ENCODE data around the gene NUDT4. TPM values are rescaled to one million over a fixed set of nuclear protein-coding genes. Genes with fewer than 3 reads are reported as not detected.
A peak's percentile ranks its signal among the peaks of the same experiment; 100 is the strongest.

The NUDT4 gene
- polyA plus RNA-seq, 1 donor (not counting 4 experiments of a cell fraction or from before 2014, with no cell fraction given) = 33.2 TPM

DNA sequence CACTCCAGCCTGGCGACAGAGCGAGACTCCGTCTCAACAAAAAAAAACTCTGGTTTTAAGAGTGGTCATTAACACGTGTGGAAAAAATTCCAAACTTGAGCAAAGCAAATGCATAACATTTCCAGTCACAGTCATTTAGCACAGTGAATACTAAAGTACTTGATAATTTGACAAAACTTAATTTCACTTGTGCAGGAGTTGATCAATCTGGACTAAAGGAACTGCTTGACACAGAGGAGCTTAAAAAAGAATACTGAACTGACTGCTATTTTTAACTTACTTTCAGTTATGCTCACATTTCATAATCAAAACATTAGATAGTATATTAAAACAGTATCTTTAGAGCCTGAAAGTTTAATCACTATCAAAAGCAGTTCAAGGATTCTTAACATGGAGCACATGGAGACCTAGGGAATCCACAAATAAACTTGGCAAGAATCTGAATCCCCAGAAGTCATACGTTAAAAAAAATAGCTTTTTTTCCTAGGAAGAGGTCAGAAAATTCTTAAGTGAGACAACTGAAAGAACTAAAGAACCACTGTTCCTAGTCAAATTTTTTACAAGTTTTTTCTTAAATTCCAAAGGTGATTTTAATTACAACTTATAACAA lies 56.6 kb downstream of the NUDT4 start:
- dilution Hi-C loops (cut with MboI; ENCODE audit: extremely low pct_ligation_motif_present, low sequenced_read_pairs) = no loop called here
- H3K36me3 ChIP-seq (ENCODE audit: control insufficient read depth in 2 of 2, extremely low read depth in 1 of 2, insufficient read depth in 2 of 2, low read length in 2 of 2) = peaks cover 0 to 3% of the 10 kb centered on the region in 2 experiments
- peaks cover 18% of the 10 kb centered on the region for H3K4me1 ChIP-seq (ENCODE audit: control insufficient read depth, extremely low read depth, insufficient read depth, low read length)
- no peaks in the 10 kb centered on the region for H3K27me3 ChIP-seq (ENCODE audit: control insufficient read depth, extremely low read depth, insufficient read depth, low read length)
- H4K20me1 ChIP-seq (ENCODE audit: control insufficient read depth, extremely low read depth, insufficient read depth, low read length) = peaks cover 49% of the 10 kb centered on the region
- H3K27ac ChIP-seq (ENCODE audit: control insufficient read depth, insufficient read depth, low read length) = no peak overlapping the region
- H2AFZ ChIP-seq (ENCODE audit: control insufficient read depth, low read length) = no peak overlapping the region
- TF ChIP-seq, protein P1, sequence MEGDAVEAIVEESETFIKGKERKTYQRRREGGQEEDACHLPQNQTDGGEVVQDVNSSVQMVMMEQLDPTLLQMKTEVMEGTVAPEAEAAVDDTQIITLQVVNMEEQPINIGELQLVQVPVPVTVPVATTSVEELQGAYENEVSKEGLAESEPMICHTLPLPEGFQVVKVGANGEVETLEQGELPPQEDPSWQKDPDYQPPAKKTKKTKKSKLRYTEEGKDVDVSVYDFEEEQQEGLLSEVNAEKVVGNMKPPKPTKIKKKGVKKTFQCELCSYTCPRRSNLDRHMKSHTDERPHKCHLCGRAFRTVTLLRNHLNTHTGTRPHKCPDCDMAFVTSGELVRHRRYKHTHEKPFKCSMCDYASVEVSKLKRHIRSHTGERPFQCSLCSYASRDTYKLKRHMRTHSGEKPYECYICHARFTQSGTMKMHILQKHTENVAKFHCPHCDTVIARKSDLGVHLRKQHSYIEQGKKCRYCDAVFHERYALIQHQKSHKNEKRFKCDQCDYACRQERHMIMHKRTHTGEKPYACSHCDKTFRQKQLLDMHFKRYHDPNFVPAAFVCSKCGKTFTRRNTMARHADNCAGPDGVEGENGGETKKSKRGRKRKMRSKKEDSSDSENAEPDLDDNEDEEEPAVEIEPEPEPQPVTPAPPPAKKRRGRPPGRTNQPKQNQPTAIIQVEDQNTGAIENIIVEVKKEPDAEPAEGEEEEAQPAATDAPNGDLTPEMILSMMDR (optimal IDR thresholded peaks at IDR 0.05 in 1 of 3, IDR thresholded peaks at IDR 0.05 in 1 of 3, conservative IDR thresholded peaks at IDR 0.05 in 1 of 3; ENCODE audit: extremely low read depth in 1 of 3, insufficient read depth in 2 of 3, low read length in 3 of 3) = no peak
- no peak for TF ChIP-seq EZH2 (IDR thresholded peaks at IDR 0.05; ENCODE audit: low read length)
- peaks cover 98% of the 10 kb centered on the region for H3K79me2 ChIP-seq (ENCODE audit: control insufficient read depth, insufficient read depth, low read length)
- no peaks in the 10 kb centered on the region for H3K9me3 ChIP-seq (ENCODE audit: control insufficient read depth, low read depth, low read length)
- no peak overlapping the region for H3K4me2 ChIP-seq (ENCODE audit: control insufficient read depth, extremely low read depth, insufficient read depth, low read depth, low read length)
- H3K9ac ChIP-seq (ENCODE audit: control insufficient read depth, extremely low read depth, insufficient read depth, low read length) = no peak overlapping the region
- FAIRE-seq = no peak
- no peak for DNase-seq (ENCODE audit: low read depth, low spot score)
- H3K9me1 ChIP-seq (ENCODE audit: control insufficient read depth, extremely low read depth, insufficient read depth, low read length) = peaks cover 2% of the 10 kb centered on the region
- no peak overlapping the region for H3K4me3 ChIP-seq (ENCODE audit: control insufficient read depth in 2 of 3, extremely low read depth in 1 of 3, insufficient read depth in 2 of 3, low read depth in 1 of 3, low read length in 3 of 3)

DNA sequence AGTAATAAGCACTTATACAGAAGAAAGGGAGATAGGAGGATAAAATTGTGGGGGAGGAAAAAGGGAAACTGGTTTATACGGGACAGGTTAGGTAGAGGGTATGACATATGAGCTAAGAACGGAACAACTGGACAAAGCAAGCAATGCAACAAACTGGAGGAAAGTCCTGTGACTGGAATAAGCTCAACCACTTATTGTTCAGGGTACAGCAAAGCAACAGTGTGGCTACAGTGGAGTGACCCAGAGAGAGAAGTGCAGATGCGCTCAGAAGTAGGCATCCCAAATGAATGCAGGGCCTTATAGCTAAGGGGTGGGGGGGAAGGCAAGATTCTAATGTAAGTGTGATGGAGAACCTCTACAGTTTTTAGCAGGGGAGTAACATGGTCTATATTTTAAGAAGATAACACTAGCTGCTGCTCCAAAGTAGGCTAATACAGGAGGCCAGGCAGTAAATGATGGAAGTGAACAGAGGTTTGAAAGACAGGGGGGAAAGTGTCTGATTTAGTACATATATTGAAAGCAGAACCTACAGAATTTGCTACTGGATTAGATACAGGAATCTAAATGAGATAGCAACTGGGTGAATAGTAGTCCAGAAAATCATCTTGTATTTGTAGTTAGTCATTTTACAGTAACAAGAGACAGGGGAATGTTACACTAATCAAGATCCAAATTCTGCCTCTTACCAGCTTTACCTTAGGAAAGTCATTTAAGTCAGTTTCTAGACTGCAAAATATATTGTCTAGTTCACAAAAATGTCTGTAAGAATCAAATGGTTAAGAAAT lies 60.7 kb downstream of the NUDT4 start:
- Histone ChIP-seq H3K36me3 (ENCODE audit: control insufficient read depth in 2 of 2, extremely low read depth in 1 of 2, insufficient read depth in 2 of 2, low read length in 2 of 2) (peaks cover 0 to 3% of the 10 kb centered on the region in 2 experiments), H2AFZ (ENCODE audit: control insufficient read depth, low read length) (no peak overlapping the region), H3K4me1 (ENCODE audit: control insufficient read depth, extremely low read depth, insufficient read depth, low read length) (peaks cover 29% of the 10 kb centered on the region), H3K9me1 (ENCODE audit: control insufficient read depth, extremely low read depth, insufficient read depth, low read length) (peaks cover 2% of the 10 kb centered on the region), H3K79me2 (ENCODE audit: control insufficient read depth, insufficient read depth, low read length) (peaks cover 83% of the 10 kb centered on the region), H4K20me1 (ENCODE audit: control insufficient read depth, extremely low read depth, insufficient read depth, low read length) (peaks cover 51% of the 10 kb centered on the region), H3K4me3 (ENCODE audit: control insufficient read depth in 2 of 3, extremely low read depth in 1 of 3, insufficient read depth in 2 of 3, low read depth in 1 of 3, low read length in 3 of 3) (no peak overlapping the region), H3K4me2 (ENCODE audit: control insufficient read depth, extremely low read depth, insufficient read depth, low read depth, low read length) (peak overlapping the region; percentile 41), H3K9me3 (ENCODE audit: control insufficient read depth, low read depth, low read length) (no peaks in the 10 kb centered on the region), H3K9ac (ENCODE audit: control insufficient read depth, extremely low read depth, insufficient read depth, low read length) (no peak overlapping the region), H3K27ac (ENCODE audit: control insufficient read depth, insufficient read depth, low read length) (no peak overlapping the region), H3K27me3 (ENCODE audit: control insufficient read depth, extremely low read depth, insufficient read depth, low read length) (no peaks in the 10 kb centered on the region)
- dilution Hi-C loops (cut with MboI; ENCODE audit: extremely low pct_ligation_motif_present, low sequenced_read_pairs) = no loop called here
- TF ChIP-seq, protein P1 (optimal IDR thresholded peaks at IDR 0.05 in 1 of 3, IDR thresholded peaks at IDR 0.05 in 1 of 3, conservative IDR thresholded peaks at IDR 0.05 in 1 of 3; ENCODE audit: extremely low read depth in 1 of 3, insufficient read depth in 2 of 3, low read length in 3 of 3) = no peak
- no peak for TF ChIP-seq EZH2 (IDR thresholded peaks at IDR 0.05; ENCODE audit: low read length)
- DNase-seq (ENCODE audit: low read depth, low spot score) (no peak), FAIRE-seq (no peak)

Data from keratinocyte (primary cell).